Posterior cingulate gyrus (tissue), 11 donors: ENCODE measurements around the gene DUSP9.
"Not testable (repeated sequence)": the region's sequence is repeated elsewhere in the genome, so short reads cannot be mapped to it uniquely, and the experiment has no call there.

Source experiments
- DNase-seq, 10 donors: peaks; one replicate each; pipeline versions ENCODE4 v3.0.0 to v3.0.0-alpha.2; 2020 to 2021; ENCODE audit warnings: mixed read lengths in 3 of 10
- intact Hi-C: fragments of 100-400 bp; cut with DNase I; formaldehyde crosslinking; loops from one replicate; pipeline ENCODE4 v1.15.1; 2023

Gene DUSP9, protein sequence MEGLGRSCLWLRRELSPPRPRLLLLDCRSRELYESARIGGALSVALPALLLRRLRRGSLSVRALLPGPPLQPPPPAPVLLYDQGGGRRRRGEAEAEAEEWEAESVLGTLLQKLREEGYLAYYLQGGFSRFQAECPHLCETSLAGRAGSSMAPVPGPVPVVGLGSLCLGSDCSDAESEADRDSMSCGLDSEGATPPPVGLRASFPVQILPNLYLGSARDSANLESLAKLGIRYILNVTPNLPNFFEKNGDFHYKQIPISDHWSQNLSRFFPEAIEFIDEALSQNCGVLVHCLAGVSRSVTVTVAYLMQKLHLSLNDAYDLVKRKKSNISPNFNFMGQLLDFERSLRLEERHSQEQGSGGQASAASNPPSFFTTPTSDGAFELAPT

DNA sequence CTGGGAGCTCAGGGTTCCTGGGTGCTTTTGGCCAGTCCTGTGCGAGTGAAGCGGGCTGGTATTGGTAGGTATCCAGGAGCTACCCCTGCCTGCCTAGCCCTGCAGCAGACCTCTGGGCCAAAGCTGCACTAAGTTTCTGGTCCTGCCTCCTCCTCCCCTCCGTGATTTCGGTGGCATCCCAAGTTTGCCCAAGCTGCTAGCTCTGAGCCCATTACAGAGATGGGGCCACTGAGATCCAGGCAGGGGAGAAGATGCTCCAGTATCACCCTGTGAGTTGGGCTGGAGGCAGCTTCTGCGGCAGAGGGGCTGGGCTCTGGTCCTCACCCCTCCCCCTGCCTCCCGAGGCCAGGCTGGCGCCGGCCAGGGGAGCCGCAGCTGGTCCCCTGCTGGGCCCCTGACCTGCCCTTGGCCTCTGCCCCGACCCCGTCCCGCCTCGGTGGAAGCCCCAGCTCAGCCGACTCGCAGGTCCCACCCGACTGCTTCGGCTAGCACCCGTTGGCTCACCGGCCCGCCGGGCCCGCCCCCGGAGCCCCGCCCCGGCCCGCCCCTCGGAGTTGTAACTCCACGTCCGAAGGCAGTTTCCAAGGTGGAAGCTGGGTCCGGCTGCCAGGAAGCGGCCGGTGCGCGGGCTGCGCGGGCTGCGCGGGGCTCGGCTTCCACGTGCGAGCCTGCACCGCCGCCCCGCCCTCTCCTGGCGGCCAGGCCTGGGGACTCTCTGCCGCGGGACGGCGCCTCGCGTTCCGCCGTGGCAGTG lies at the start of gene DUSP9:
TSS of gene DUSP9 (plus strand) at position 584 of the 754 bp plus-strand sequence. CDS start 751 bp downstream, outside the sequence.
- intact Hi-C loops: no loop called here
- DNase-seq: peak in 3 of 10 donors; percentile 3 to 86 (median 77)

DNA sequence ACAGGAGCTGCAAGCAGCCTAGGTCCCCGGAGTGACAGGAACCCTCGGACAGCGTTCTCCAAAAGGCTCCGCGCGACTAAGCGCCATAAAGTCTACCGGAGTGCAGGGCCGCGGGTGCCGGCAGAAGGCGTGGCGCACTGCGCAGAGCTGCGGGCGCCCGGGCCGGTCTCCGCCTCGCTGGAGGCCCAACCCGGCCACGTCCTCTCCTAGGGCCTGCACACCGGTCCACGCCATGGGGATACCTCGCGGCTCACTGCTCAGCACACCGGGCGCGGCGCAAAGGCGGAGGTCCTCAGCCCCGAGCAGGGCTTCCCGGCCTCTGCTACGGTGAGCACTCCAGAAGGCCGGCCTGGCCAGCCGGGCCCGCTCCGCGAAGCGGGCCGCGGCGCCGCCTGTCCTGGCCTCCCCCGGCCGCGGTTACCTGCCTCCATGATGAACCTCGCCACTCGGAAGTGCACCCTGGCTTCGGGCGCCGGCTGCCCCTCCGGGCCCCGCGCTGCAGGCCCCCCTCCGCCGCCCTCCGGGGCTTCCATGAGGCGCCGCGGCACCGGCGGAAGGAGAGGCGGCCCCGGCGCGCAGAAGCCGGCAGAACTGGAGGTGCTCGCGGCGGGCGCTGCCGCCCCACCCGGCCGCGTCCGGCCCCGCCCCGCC lies 48.3 kb upstream of the DUSP9 start, which contains the start of gene CCNQ:
TSS of gene CCNQ (minus strand) at position 599 of the 651 bp plus-strand sequence. CDS start at position 533, 66 bp downstream.
- intact Hi-C loops: no loop called here
- DNase-seq: peak in 1 of 10 donors; percentile 87

DNA sequence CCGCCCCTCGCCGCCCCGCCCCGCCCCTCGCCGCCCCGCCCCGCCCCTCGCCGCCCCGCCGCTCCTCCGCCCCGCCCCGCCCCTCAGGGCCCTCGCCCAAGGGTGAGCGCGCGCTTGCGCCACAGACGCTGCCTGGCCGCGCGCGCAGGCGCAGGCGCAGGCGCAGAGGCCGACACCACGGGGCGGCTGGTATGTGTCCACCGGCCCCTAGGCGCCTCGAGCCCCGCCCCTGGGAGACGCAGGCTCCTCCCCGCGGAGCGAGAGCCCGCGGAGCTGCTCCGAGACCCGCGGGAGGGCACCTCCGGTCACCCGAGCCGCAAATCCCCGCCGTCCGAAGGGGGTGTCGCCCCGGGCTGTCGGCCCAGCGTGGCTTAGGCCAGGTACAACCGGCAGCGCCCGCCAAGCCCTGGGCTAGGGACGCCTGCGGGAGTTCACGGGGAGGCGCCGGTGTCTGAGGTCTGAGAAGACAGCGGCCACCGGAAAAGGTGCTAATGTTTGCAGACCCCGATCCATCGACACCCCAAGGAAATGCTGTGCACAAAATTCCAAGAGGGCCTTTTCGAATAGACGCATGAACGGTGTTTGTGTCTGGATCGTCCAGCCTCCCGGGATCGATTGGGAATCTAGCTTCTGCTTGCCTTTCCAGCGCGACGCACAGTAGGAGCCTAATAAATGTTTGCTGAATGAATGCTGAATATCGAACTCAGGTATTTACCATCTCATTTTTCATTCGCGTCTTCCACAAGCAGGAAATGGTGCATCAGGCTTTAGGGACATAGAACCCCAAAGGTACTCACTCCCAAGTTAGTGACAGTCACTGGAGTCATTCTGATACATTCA lies 47.6 kb upstream of the DUSP9 start:
- intact Hi-C loops: no loop called here
- DNase-seq: peak; percentile 67 to 97 (median 80)

DNA sequence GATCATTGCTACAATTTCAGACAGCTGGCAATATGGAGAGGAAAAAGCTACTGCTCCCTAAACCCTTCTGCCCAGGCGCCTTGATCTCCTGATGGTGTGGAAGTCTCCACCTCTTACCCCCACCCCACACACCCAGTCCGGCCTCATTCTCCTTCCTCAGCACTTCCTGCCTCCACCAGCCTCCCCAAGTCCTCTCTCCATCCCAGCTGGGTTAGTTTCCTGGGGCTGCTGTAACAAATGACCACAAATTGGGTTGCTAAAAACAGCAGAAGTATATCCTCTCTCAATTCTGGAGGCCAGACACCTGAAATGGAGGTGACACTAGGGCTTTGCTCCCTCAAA lies 47.0 kb upstream of the DUSP9 start:
- peak in 1 of 10 donors; percentile 22 for DNase-seq
- intact Hi-C loops: no loop called here

DNA sequence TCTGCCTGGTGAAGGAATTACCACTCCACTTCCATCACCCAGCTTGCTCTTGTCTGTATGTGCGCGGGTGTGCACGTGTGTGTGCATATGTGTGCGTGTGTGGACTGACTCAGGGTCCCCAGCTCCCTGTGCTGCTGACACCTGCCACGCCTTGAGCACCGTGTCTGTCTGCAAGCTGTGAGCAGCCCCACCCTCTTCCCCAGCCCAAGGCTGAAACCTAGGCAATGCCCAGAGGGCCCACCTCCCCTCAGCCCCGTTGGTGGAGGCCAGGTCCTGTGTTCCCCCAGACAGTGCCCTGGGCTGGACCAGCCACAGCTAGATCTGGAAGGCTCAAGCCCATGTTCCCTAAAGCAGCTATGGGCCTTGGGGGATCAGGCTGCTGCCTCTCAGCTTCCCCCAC lies 46.1 kb upstream of the DUSP9 start:
- intact Hi-C loops: no loop called here
- DNase-seq: peak in 1 of 10 donors; percentile 36

DNA sequence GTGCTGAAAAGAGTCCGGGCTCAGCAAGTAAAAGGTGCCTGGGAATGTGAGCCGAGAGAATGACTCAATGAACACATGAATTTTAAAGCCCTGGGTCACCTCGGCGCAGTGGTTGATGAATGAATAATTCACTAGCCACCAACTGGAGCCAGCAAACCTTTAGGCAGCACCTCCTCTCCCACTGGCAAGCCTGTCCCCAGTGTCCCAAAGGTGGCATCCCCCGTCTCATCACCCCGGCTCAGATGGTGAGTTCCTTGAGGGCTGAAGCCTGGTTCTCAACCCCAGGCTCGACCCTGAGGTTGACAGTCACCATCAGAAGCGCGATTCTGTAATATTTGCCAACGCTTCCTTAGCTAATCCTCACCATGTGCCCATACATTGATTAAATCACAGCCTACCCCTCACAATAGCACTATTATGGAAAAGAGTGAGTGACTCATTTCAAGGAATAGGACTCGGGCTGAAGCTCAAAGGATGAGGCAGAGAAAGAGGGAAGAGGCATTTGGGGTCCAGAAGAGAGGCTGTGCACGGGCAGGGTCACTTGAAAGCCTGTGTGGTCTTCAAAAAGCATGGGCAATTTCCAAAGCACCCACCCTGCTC lies 45.4 kb upstream of the DUSP9 start:
- intact Hi-C loops: no loop called here
- peak in 1 of 10 donors; percentile 34 for DNase-seq

DNA sequence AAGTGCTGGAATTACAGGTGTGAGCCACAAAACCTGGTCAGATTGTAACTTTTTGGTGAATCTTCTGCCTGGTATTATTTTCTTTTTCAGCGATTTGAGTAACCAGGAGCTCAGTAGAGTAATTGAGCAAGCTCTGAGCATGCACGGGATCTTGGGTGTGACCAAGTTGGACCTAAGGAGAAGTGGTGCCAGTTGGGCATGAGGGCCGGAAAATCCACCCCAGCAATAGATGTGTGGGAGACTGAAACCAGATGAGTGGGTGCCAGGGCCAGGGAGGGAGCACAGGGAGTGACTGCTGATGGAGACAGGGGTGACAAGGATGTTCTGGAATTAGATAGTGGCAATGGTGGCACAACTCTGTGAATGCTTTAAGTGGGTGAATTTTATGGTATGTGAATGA lies 44.4 kb upstream of the DUSP9 start:
- peak in 1 of 10 donors; percentile 44 for DNase-seq
- intact Hi-C loops: no loop called here

DNA sequence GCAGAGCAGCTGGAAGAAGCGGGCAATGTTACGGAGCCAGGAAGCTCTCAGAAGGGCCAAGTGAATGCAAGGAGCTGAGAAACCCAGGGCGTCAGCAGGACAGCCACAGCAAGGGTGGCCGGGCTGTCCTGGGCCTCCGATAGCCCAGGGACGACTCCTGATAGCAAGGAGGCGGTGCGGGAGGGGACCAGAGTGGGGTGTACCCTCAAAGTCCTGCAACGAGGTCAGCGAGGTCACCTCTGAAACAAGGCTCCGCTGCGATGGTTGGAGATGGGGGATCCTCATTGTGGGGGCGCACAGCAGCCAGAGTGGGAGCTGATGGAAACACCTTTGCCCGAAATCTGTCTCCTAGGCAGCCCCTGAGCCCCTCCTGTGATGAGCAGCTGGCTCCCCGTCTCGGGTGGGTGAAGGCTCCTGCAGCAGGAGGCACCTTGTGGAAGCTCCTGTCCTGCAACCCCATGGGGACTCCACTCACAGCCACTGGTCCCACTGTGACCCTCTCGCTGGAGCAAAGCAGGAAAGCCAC lies 43.8 kb upstream of the DUSP9 start:
- intact Hi-C loops: no loop called here
- DNase-seq: peak in 1 of 10 donors; percentile 59

DNA sequence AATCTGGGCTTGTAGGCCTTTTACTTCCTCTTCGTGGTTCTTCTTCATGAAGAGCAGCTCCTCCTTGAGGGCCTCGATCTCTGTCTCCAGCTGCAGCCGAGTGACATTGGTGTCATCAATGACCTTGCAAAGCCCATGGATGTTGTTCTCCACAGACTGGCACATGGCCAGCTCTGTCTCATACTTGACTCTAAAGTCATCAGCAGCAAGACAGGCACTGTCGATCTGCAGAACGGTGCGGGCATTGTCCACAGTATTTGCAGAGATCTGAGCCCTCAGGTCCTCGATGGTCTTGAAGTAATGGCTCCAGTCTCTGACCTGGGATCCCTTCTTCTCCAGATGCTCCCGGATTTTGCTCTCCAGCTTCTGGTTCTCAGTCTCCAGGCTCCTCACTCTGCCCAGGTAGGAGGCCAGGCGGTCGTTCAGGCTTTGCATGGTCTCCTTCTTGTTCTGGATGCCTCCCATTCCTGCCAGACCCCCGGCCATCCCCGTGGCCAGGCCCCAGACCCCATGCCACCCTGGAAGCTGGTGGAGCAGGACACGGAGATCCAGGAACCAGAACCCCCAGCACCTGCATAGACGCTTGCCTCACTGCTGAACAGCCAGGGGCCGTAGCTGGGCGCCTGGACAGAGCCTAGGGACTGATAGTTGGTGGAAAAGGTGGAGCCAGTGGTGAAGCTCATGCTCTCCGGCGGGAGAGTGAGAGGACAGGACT lies 42.2 kb upstream of the DUSP9 start:
- intact Hi-C loops: not testable (repeated sequence)
- peak in 1 of 10 donors; percentile 64 for DNase-seq

DNA sequence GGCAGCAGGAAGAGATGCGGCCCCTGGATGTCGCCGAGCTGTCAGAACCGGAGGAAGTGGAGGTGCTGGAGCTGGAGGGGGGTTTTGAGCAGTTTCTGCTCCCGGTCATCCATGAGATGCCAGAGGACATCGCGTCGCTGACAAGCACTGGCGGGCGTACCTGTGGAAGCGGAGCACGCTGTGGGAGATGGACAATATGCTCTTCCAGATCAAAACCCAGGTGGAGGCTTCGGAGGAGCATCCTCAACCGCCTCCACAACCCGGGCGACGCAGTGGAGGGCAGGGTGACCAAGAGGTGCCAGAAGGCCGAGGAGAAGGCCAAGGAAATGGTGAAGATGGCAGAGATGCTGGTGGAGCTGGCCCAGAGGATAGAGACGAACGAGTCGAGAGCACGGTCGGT lies 40.5 kb upstream of the DUSP9 start:
- intact Hi-C loops: no loop called here
- DNase-seq: peak in 1 of 10 donors; percentile 75

DNA sequence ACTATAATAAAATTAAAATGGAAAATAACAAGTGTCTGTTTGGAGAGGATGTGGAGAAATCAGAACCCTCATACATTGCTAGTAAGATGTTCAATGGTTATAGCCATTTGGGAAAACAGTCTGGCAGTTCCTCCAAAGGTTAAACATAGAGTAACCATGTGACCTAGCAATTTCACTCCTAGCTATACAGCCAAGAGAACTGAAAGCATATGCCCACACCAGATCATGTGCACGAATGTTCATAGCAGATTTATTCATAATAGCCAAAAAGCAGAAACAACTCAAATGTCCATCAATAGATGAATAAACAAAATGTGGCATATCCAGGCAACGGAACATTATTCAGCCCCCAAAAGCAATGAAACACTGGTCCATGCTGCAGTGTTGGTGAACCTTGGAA lies 38.6 kb upstream of the DUSP9 start:
- intact Hi-C loops: no loop called here
- no peak for DNase-seq

DNA sequence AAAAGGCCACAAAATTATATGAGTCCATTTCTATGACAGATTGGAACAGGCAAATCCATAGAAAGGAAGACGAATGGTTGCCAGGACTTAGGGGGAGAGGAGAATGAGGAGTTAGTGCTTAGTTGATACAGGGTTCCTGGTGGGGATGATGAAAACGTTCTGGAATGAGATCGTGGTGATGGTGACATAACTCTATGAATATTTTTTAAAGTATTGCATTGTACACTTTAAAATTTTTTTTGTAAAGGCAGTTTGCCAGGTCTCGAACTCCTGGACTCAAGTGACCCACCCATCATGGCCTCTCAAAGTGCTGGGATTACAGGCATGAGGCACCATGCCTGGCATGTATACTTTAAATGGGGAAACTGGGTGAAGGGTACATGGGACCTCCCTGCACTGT lies 38.2 kb upstream of the DUSP9 start:
- intact Hi-C loops: no loop called here
- DNase-seq: peak in 1 of 10 donors; percentile 21

DNA sequence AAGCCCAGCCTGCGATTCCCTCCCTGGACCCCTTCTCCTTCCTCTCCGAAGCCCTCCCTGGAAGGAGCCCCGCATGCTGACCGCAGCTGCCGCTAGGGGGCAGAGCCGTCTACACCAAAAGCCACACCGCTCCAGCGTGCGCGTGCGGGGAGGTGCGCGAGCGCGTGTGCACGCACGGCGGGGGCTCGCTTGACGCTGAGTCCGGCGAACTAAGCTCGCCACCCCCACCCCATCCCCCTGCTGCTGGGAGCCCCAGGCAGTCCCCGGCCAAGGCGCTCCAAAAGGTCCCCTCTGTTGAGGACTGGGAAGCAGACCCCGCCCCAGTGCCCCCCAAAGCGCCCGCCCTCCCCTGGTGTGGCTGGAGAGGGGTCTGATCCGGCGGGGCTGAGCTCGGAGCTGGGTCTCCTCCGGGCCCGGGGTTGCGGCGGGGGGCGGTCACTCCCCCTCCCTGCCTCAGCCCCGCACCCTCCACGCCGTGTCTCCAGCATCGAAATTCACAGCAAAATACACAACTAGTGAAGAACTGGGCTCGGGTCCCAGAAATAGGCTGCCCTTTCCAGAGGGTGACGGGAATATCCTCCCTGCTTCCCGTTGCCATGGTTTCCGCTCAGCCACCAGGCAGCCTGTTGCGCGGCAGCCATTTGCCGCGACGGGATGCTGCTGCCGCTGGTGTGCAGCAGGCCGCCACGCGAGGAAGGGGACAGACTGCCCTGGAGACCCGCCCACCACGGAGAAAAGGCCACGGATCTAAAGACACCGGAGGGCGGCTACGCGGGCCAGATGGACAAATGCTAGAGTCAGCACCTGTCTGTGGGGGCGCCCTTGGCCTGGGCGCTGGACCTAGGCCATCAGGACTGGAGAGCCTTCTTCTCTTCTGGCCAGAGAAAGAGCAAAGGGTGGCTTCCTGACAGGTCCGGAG lies 36.8 kb upstream of the DUSP9 start:
- intact Hi-C loops: loop anchor here (5.0 kb wide), 1 partner anchor 57 kb away; no protein-coding TSS in a partner anchor

DNA sequence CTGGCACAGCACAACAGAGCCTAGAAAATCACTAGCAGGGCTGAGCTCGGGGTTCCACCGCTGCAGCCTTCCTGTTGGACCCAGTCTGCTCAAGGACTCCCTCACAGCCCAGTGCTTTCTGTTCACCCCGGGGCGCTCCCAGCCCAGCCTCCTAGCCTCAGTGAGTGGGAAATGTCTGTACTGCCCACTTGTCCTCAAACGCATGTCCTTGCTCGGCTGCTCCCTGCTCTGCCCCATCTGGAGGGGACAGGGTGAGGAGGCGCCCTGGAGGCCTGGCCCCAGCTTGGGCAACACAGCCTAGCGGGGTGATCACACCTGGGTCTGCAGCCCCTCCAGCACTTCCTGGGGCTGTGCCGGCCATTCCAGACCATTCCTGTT lies 36.2 kb upstream of the DUSP9 start:
- DNase-seq: peak in 1 of 10 donors; percentile 82
- intact Hi-C loops: loop anchor here (5.0 kb wide), 1 partner anchor 56 kb away; no protein-coding TSS in a partner anchor

More for the DNA sequence above, 36.8 kb upstream of the DUSP9 start:
- peak; percentile 63 to 97 (median 82) for DNase-seq

DNA sequence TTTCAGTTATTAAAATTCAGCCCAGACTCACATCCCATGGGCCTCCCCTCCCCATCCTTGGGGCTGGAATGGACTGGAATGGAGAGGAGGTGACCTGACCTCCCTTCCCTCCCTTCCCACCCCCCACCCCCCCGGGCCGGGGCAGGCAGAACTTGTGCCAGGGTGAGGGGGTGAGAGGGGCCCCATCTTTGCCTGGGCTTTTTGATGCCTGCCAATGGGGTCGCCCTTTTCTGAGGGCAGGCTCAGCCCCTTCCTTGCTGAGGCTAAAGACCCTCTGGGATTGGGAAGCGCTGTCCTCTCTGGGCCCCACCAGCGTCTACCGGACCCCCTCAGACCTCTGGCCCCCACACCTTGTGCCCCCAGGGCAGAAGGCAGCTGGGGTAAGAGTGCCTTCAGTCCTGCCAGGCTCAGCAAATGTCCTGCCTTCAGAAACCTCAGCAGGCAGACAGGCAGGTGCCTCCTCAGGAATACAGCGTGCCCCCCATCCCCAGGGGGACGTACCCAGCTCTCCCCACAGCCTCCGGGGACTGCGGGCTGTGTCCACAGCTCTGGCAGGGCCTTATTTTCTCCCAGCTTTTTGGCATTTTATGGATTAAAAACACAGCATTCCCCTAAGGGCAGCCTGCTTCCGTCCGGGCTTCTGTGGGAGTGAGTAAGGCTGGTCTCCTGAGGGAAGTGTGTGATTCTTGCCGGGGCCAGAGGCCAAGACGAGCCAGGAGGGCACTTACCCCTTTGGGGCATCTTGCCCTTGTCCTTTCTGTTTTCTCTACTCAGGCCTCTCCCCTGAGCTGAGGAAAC lies 35.5 kb upstream of the DUSP9 start:
- intact Hi-C loops: loop anchor here (5.0 kb wide), 1 partner anchor 56 kb away; no protein-coding TSS in a partner anchor

DNA sequence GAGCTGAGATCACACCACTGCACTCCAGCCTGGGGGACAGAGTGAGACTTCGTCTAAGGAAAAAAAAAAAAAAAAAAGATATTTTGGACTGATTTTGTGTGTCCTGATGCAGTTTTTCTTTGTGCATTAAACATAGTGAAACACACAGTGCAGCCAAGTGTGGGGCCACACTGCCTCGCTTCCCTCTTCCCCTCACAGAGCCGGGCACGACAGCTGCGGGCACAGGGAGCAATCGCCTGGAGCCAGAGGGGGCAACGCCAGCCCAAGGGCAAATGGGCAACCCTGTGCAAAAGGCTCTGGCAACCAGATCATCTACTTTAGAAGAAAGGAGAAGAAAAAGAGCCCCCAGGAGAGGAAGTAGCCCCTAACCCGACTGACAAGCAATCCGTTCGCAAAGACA lies 34.6 kb upstream of the DUSP9 start:
- peak in 2 of 10 donors; percentile 42 to 61 for DNase-seq
- intact Hi-C loops: loop anchor here (5.0 kb wide), 1 partner anchor 55 kb away; no protein-coding TSS in a partner anchor

More for the DNA sequence above, 35.5 kb upstream of the DUSP9 start:
- peak in 2 of 10 donors; percentile 20 to 41 for DNase-seq
